Naive thymus-derived CD8-positive, alpha-beta T cell (primary cell): ENCODE measurements around the gene PHF20. TPM values are rescaled to one million over a fixed set of nuclear protein-coding genes. Genes with fewer than 3 reads are reported as not detected.

ENCODE experiments used
- ATAC-seq, 2 donors: fragments of 150-1000 bp; cut with Tn5 transposase in 1 of 2; sonication (Bioruptor Pico), chemical (Tn5 transposase) in 1 of 2; 1 replicate in 1 of 2; 2 replicates in 1 of 2; pipeline ENCODE4 v1.10.0; 2021; ENCODE audit warnings: mild to moderate bottlenecking in 2 of 2, moderate library complexity in 2 of 2
- POLR2A ChIA-PET: fragments of 350-600 bp; sonication (Branson Sonifier 250); formaldehyde crosslinking; loops from one replicate; lab custom pipeline; 2021; ENCODE audit warnings: antibody characterized with exemption; lab: Charles Lee
- DNase-seq, 10 donors: peaks; one replicate each; pipeline versions ENCODE4 v3.0.0 to v3.0.0-alpha.2; 2020 to 2022
- H3K27ac Mint-ChIP-seq, 10 donors: one replicate each; pipeline ENCODE4 v1.8.0; 2020 to 2022; ENCODE audit warnings: mild to moderate bottlenecking in 10 of 10, mixed read lengths in 10 of 10, moderate library complexity in 4 of 10, inconsistent platforms in 1 of 10
- H3K27me3 Mint-ChIP-seq, 5 donors: one replicate each; pipeline ENCODE4 v1.8.0; 2021 to 2022; ENCODE audit warnings: mixed read lengths in 5 of 5
- H3K36me3 Mint-ChIP-seq, 3 donors: one replicate each; pipeline ENCODE4 v1.8.0; 2020 to 2022; ENCODE audit warnings: mixed read lengths in 3 of 3, mild to moderate bottlenecking in 2 of 3, inconsistent platforms in 1 of 3
- H3K4me1 Mint-ChIP-seq, 4 donors: one replicate each; pipeline ENCODE4 v1.8.0; 2021 to 2022; ENCODE audit warnings: mixed read lengths in 4 of 4
- H3K4me3 Mint-ChIP-seq, 10 donors: one replicate each; pipeline ENCODE4 v1.8.0; 2020 to 2022; ENCODE audit warnings: mild to moderate bottlenecking in 10 of 10, mixed read lengths in 10 of 10, moderate library complexity in 6 of 10, inconsistent platforms in 1 of 10
- H3K9me3 Mint-ChIP-seq, 9 donors: one replicate each; pipeline ENCODE4 v1.8.0; 2020 to 2022; ENCODE audit warnings: mixed read lengths in 9 of 9, mild to moderate bottlenecking in 3 of 9, inconsistent platforms in 1 of 9, moderate library complexity in 1 of 9
- polyA plus RNA-seq, 3 donors: library from polyadenylated mRNA; unstranded; fragments of 300-500 nt; fragmentation: Illumina TruSeq; gene quantifications; one replicate each; pipeline ENCODE4 v1.2.3, GENCODE V29; 2021
- total RNA-seq, 8 experiments: library from RNA in 2 of 8; stranded (reverse) in 2 of 8; gene quantifications; one replicate each; pipeline ENCODE4 v1.2.3 and lab custom pipeline; 2021 to 2026

The PHF20 gene
- total and polyA plus RNA-seq, 5 experiments from 2014 or later, result 79.0 to 135 (median 114) TPM

GRCh38 chr20:35910254-35910653 is 138.4 kb downstream of the PHF20 start:
- H3K36me3 Mint-ChIP-seq, result peaks cover 0 to 82% (median 19%) of the 10 kb centered on the region in 3 donors

GRCh38 chr20:35912881-35913280 is 141.1 kb downstream of the PHF20 start:
- H3K4me3 Mint-ChIP-seq, result no peak overlapping the region
- H3K27ac Mint-ChIP-seq, result peak overlapping the region in 4 of 10 donors; percentile 22 to 63 (median 34)
- no peaks in the 10 kb centered on the region for H3K27me3 Mint-ChIP-seq
- ATAC-seq (no peak), DNase-seq (no peak)
- POLR2A ChIA-PET, result no interaction called here
- H3K4me1 Mint-ChIP-seq, result peaks cover 2 to 15% (median 9%) of the 10 kb centered on the region in 4 donors
- H3K9me3 Mint-ChIP-seq, result no peaks in the 10 kb centered on the region
- peaks cover 0 to 84% (median 11%) of the 10 kb centered on the region in 3 donors for H3K36me3 Mint-ChIP-seq

More at GRCh38 chr20:35910254-35910653, 138.4 kb downstream of the PHF20 start:
- H3K4me3 Mint-ChIP-seq, result no peak overlapping the region
- ATAC-seq (no peak), DNase-seq (no peak)
- peak overlapping the region in 3 of 10 donors; percentile 25 to 53 (median 44) for H3K27ac Mint-ChIP-seq
- H3K27me3 Mint-ChIP-seq, result no peaks in the 10 kb centered on the region
- H3K9me3 Mint-ChIP-seq, result no peaks in the 10 kb centered on the region
- H3K4me1 Mint-ChIP-seq, result peaks cover 7 to 37% (median 17%) of the 10 kb centered on the region in 4 donors
- POLR2A ChIA-PET, result interaction anchor here (0.6 kb wide), 1 partner anchor 14 kb away, joined by 7 read pairs; no protein-coding TSS in a partner anchor

- DNase-seq (no peak), ATAC-seq (no peak)
- H3K9me3 Mint-ChIP-seq, result no peaks in the 10 kb centered on the region
- POLR2A ChIA-PET, result no interaction called here
- H3K4me1 Mint-ChIP-seq, result peaks cover 0 to 4% (median 0%) of the 10 kb centered on the region in 4 donors
- H3K27ac Mint-ChIP-seq, result peak overlapping the region in 3 of 10 donors; percentile 16 to 55 (median 34)
- H3K36me3 Mint-ChIP-seq, result peaks cover 0 to 91% (median 25%) of the 10 kb centered on the region in 3 donors
- H3K4me3 Mint-ChIP-seq, result no peak overlapping the region
- H3K27me3 Mint-ChIP-seq, result no peaks in the 10 kb centered on the region
Observed at GRCh38 chr20:35917077-35917476, 145.3 kb downstream of the PHF20 start.

GRCh38 chr20:35918021-35918420 is 146.2 kb downstream of the PHF20 start:
- ATAC-seq (no peak), DNase-seq (no peak)
- POLR2A ChIA-PET, result no interaction called here
- Mint-ChIP-seq H3K4me3 (no peak overlapping the region), H3K36me3 (peaks cover 0 to 87% (median 25%) of the 10 kb centered on the region in 3 donors), H3K27ac (peak overlapping the region in 6 of 10 donors; percentile 16 to 88 (median 60)), H3K4me1 (peaks cover 0 to 4% (median 0%) of the 10 kb centered on the region in 4 donors), H3K27me3 (no peaks in the 10 kb centered on the region), H3K9me3 (no peaks in the 10 kb centered on the region)

GRCh38 chr20:35920523-35920922 is 148.7 kb downstream of the PHF20 start:
- Mint-ChIP-seq H3K9me3 (no peaks in the 10 kb centered on the region), H3K27me3 (no peaks in the 10 kb centered on the region), H3K27ac (peak overlapping the region in 6 of 10 donors; percentile 11 to 39 (median 25)), H3K4me3 (no peak overlapping the region), H3K36me3 (peaks cover 0 to 78% (median 17%) of the 10 kb centered on the region in 3 donors), H3K4me1 (peaks cover 0 to 2% (median 0%) of the 10 kb centered on the region in 4 donors)
- ATAC-seq, result no peak
- POLR2A ChIA-PET, result no interaction called here
- DNase-seq, result no peak

- DNase-seq (no peak), ATAC-seq (no peak)
- Mint-ChIP-seq H3K36me3 (peaks cover 0 to 80% (median 17%) of the 10 kb centered on the region in 3 donors), H3K4me1 (peaks cover 2 to 19% (median 11%) of the 10 kb centered on the region in 4 donors), H3K9me3 (no peaks in the 10 kb centered on the region), H3K4me3 (no peak overlapping the region), H3K27ac (peak overlapping the region in 2 of 10 donors; percentile 34 to 74), H3K27me3 (no peaks in the 10 kb centered on the region)
- POLR2A ChIA-PET, result no interaction called here
Observed at GRCh38 chr20:35929301-35929700, 157.5 kb downstream of the PHF20 start.

GRCh38 chr20:35934050-35934449 is 162.2 kb downstream of the PHF20 start:
- H3K9me3 Mint-ChIP-seq, result no peaks in the 10 kb centered on the region
- ATAC-seq (no peak), DNase-seq (no peak)
- H3K4me1 Mint-ChIP-seq, result peaks cover 2 to 17% (median 15%) of the 10 kb centered on the region in 4 donors
- POLR2A ChIA-PET, result no interaction called here
- no peak overlapping the region for H3K4me3 Mint-ChIP-seq
- H3K36me3 Mint-ChIP-seq, result peaks cover 0 to 86% (median 13%) of the 10 kb centered on the region in 3 donors
- no peaks in the 10 kb centered on the region for H3K27me3 Mint-ChIP-seq
- peak overlapping the region in 5 of 10 donors; percentile 1 to 51 (median 40) for H3K27ac Mint-ChIP-seq

- Mint-ChIP-seq H3K4me3 (no peak overlapping the region), H3K9me3 (no peaks in the 10 kb centered on the region), H3K4me1 (peaks cover 0 to 8% (median 0%) of the 10 kb centered on the region in 4 donors), H3K36me3 (peaks cover 0 to 84% (median 6%) of the 10 kb centered on the region in 3 donors), H3K27me3 (no peaks in the 10 kb centered on the region), H3K27ac (no peak overlapping the region)
- DNase-seq, result no peak
- ATAC-seq, result no peak
- POLR2A ChIA-PET, result interaction anchor here (2.1 kb wide), 1 partner anchor 15 kb away, joined by 11 read pairs; the partner anchor contains the start of gene SCAND1
Observed at GRCh38 chr20:35939264-35939663, 167.4 kb downstream of the PHF20 start.

GRCh38 chr20:35941620-35942019 is 169.8 kb downstream of the PHF20 start:
- Mint-ChIP-seq H3K27me3 (no peaks in the 10 kb centered on the region), H3K4me1 (peaks cover 0 to 9% (median 3%) of the 10 kb centered on the region in 4 donors), H3K27ac (peak overlapping the region in 6 of 10 donors; percentile 13 to 81 (median 74)), H3K9me3 (no peaks in the 10 kb centered on the region), H3K36me3 (peaks cover 0 to 80% (median 5%) of the 10 kb centered on the region in 3 donors), H3K4me3 (no peak overlapping the region)
- POLR2A ChIA-PET, result no interaction called here
- ATAC-seq (no peak), DNase-seq (no peak)

- Mint-ChIP-seq H3K36me3 (peaks cover 0 to 79% (median 7%) of the 10 kb centered on the region in 3 donors), H3K4me3 (no peak overlapping the region), H3K4me1 (peaks cover 0 to 9% (median 3%) of the 10 kb centered on the region in 4 donors), H3K9me3 (no peaks in the 10 kb centered on the region), H3K27me3 (no peaks in the 10 kb centered on the region), H3K27ac (peak overlapping the region in 4 of 10 donors; percentile 11 to 87 (median 34))
- DNase-seq (no peak), ATAC-seq (no peak)
- POLR2A ChIA-PET, result interaction anchor here (2.2 kb wide), 1 partner anchor 12 kb away, joined by 11 read pairs; the partner anchor contains the start of gene SCAND1
Observed at GRCh38 chr20:35942243-35942642, 170.4 kb downstream of the PHF20 start.

- H3K4me3 Mint-ChIP-seq, result peak overlapping the region in 1 of 10 donors; percentile 11
- H3K4me1 Mint-ChIP-seq, result peaks cover 4 to 20% (median 15%) of the 10 kb centered on the region in 4 donors
- DNase-seq (peak in 5 of 10 donors; percentile 8 to 32 (median 23)), ATAC-seq (peak; percentile 61 to 81)
- POLR2A ChIA-PET, result no interaction called here
- peaks cover 0 to 54% (median 8%) of the 10 kb centered on the region in 3 donors for H3K36me3 Mint-ChIP-seq
- H3K27me3 Mint-ChIP-seq, result no peaks in the 10 kb centered on the region
- H3K9me3 Mint-ChIP-seq, result no peaks in the 10 kb centered on the region
- peak overlapping the region in 6 of 10 donors; percentile 3 to 82 (median 37) for H3K27ac Mint-ChIP-seq
Observed at GRCh38 chr20:35947489-35947888, 175.7 kb downstream of the PHF20 start.

GRCh38 chr20:35947907-35948306 is 176.1 kb downstream of the PHF20 start:
- ATAC-seq, result no peak
- peaks cover 0 to 50% (median 8%) of the 10 kb centered on the region in 3 donors for H3K36me3 Mint-ChIP-seq
- peak overlapping the region in 8 of 10 donors; percentile 4 to 78 (median 46) for H3K27ac Mint-ChIP-seq
- no peaks in the 10 kb centered on the region for H3K9me3 Mint-ChIP-seq
- POLR2A ChIA-PET, result no interaction called here
- peaks cover 8 to 24% (median 19%) of the 10 kb centered on the region in 4 donors for H3K4me1 Mint-ChIP-seq
- no peaks in the 10 kb centered on the region for H3K27me3 Mint-ChIP-seq
- DNase-seq, result no peak
- peak overlapping the region in 1 of 10 donors; percentile 11 for H3K4me3 Mint-ChIP-seq

- ATAC-seq (no peak), DNase-seq (no peak)
- H3K27ac Mint-ChIP-seq, result no peak overlapping the region
- POLR2A ChIA-PET, result no interaction called here
- no peaks in the 10 kb centered on the region for H3K9me3 Mint-ChIP-seq
- H3K4me1 Mint-ChIP-seq, result peaks cover 9 to 28% (median 27%) of the 10 kb centered on the region in 4 donors
- H3K36me3 Mint-ChIP-seq, result peaks cover 0 to 35% (median 9%) of the 10 kb centered on the region in 3 donors
- no peaks in the 10 kb centered on the region for H3K27me3 Mint-ChIP-seq
- no peak overlapping the region for H3K4me3 Mint-ChIP-seq
Observed at GRCh38 chr20:35950093-35950492, 178.3 kb downstream of the PHF20 start.
